Calu3 (cell line): Measurements from ENCODE around the gene KPNA5. TPM values are rescaled to one million over a fixed set of nuclear protein-coding genes. Genes with fewer than 3 reads are reported as not detected.
"Not testable (repeated sequence)": the region's sequence is repeated elsewhere in the genome, so short reads cannot be mapped to it uniquely, and the experiment has no call there.

Source experiments
- BruUV-seq: library from RNA; stranded (reverse); fragments of 400-500 nt; replicated peaks from 2 replicates; lab custom pipeline; 2021; lab: Mats Ljungman, UMichigan
- CTCF ChIA-PET: fragments of 300-600 bp; sonication (Branson Sonifier 250); formaldehyde crosslinking; loops from one replicate; lab custom pipeline; 2022; ENCODE audit warnings: antibody characterized with exemption; lab: Charles Lee
- DNase-seq: peaks from one replicate; pipeline ENCODE4 v3.0.0; 2022
- H3K27ac Mint-ChIP-seq: one replicate; pipeline ENCODE4 v1.8.0; 2022; ENCODE audit warnings: mixed read lengths; ENCODE audit not compliant: unreplicated experiment
- H3K27me3 Mint-ChIP-seq: one replicate; pipeline ENCODE4 v1.8.0; 2022; ENCODE audit warnings: mixed read lengths; ENCODE audit not compliant: unreplicated experiment
- H3K36me3 Mint-ChIP-seq: one replicate; pipeline ENCODE4 v1.8.0; 2022; ENCODE audit warnings: mild to moderate bottlenecking, moderate library complexity, mixed read lengths; ENCODE audit not compliant: insufficient read depth, unreplicated experiment
- H3K4me1 Mint-ChIP-seq: one replicate; pipeline ENCODE4 v1.8.0; 2022; ENCODE audit warnings: mild to moderate bottlenecking, low read depth, mixed read lengths; ENCODE audit not compliant: unreplicated experiment
- H3K4me3 Mint-ChIP-seq: one replicate; pipeline ENCODE4 v1.8.0; 2022; ENCODE audit warnings: mild to moderate bottlenecking, low read depth, moderate library complexity, mixed read lengths; ENCODE audit not compliant: unreplicated experiment
- H3K9me3 Mint-ChIP-seq: one replicate; pipeline ENCODE4 v1.8.0; 2022; ENCODE audit warnings: low read depth, mixed read lengths; ENCODE audit not compliant: unreplicated experiment
- intact Hi-C: fragments of 100-400 bp; cut with micrococcal nuclease; formaldehyde crosslinking; loops from one replicate; pipeline ENCODE4 v1.10.0; 2022; ENCODE audit not compliant: unreplicated experiment
- total RNA-seq: library from RNA; stranded (reverse); gene quantifications from 2 replicates; pipeline ENCODE4 v1.2.3, GENCODE V29; 2022
- TF ChIP-seq, protein P1 (sequence below): fragments of 200-600 bp; IDR thresholded peaks from one replicate; pipeline ENCODE4 v1.8.0; 2022; ENCODE audit warnings: antibody characterized with exemption; ENCODE audit not compliant: unreplicated experiment

The KPNA5 gene
- total RNA-seq, 1 experiment from 2014 or later = 9.2 TPM

DNA sequence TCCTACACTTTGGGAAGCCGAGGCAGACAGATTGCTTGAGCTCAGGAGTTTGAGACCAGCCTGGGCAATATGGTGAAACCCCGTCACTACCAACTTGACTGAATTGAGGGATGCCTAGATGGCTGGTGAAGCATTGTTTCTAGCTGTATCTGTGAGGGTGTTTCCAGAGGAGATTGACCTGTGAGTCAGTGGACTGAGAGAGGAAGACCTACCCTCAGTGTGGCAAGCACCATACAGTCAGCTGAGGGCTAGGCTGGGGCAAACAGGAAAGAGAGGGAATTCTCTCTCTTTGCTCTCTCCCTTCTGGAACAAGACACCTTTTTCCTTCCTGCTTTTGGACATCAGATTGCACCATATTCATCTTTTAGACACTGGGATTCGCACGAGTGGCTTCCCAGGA, 8.7 kb upstream of the KPNA5 start:
- H3K4me1 Mint-ChIP-seq = peaks cover 17% of the 10 kb centered on the region
- no peak overlapping the region for H3K4me3 Mint-ChIP-seq
- H3K36me3 Mint-ChIP-seq = peaks cover 17% of the 10 kb centered on the region
- CTCF ChIA-PET = no interaction called here
- no TSS peak for BruUV-seq
- no peak overlapping the region for H3K27ac Mint-ChIP-seq
- H3K27me3 Mint-ChIP-seq = no peaks in the 10 kb centered on the region
- DNase-seq = no peak
- intact Hi-C loops = no loop called here
- TF ChIP-seq, protein P1, sequence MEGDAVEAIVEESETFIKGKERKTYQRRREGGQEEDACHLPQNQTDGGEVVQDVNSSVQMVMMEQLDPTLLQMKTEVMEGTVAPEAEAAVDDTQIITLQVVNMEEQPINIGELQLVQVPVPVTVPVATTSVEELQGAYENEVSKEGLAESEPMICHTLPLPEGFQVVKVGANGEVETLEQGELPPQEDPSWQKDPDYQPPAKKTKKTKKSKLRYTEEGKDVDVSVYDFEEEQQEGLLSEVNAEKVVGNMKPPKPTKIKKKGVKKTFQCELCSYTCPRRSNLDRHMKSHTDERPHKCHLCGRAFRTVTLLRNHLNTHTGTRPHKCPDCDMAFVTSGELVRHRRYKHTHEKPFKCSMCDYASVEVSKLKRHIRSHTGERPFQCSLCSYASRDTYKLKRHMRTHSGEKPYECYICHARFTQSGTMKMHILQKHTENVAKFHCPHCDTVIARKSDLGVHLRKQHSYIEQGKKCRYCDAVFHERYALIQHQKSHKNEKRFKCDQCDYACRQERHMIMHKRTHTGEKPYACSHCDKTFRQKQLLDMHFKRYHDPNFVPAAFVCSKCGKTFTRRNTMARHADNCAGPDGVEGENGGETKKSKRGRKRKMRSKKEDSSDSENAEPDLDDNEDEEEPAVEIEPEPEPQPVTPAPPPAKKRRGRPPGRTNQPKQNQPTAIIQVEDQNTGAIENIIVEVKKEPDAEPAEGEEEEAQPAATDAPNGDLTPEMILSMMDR = no peak
- no peaks in the 10 kb centered on the region for H3K9me3 Mint-ChIP-seq

DNA sequence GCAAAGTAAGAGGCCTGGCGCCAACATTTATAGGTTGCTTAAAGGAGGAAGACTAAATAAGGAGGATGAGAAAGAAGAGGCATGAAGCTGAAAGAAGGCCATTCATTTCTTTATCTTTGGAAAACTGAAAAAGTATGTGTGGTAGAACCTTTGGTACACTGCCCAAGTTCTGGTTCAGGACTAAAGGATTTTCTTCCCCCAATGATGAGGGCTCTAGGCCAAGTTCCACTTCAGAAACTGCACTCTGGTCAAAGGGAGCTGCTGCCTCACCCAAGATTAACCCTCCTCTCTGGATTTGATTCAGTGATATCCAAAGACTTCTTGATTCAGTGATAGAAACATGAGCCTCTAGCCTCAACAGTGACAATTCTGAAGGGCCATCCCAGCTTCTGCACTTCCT, 5.0 kb upstream of the KPNA5 start:
- peaks cover 18% of the 10 kb centered on the region for H3K4me1 Mint-ChIP-seq
- no peak overlapping the region for H3K27ac Mint-ChIP-seq
- H3K27me3 Mint-ChIP-seq = no peaks in the 10 kb centered on the region
- no TSS peak for BruUV-seq
- H3K36me3 Mint-ChIP-seq = peaks cover 10% of the 10 kb centered on the region
- CTCF ChIA-PET = no interaction called here
- TF ChIP-seq, protein P1 = no peak
- intact Hi-C loops = no loop called here
- no peaks in the 10 kb centered on the region for H3K9me3 Mint-ChIP-seq
- DNase-seq = no peak
- no peak overlapping the region for H3K4me3 Mint-ChIP-seq

- DNase-seq = peak; percentile 8
- intact Hi-C loops = no loop called here
- BruUV-seq = no TSS peak
- Mint-ChIP-seq H3K36me3 (peaks cover 25% of the 10 kb centered on the region), H3K4me3 (peak overlapping the region; percentile 90), H3K9me3 (no peaks in the 10 kb centered on the region), H3K4me1 (peaks cover 9% of the 10 kb centered on the region), H3K27ac (peak overlapping the region; percentile 74), H3K27me3 (no peaks in the 10 kb centered on the region)
- CTCF ChIA-PET = no interaction called here
- TF ChIP-seq, protein P1 = no peak
Measured at GRCh38 chr6:116682334-116682712, 1.3 kb downstream of the KPNA5 start.

DNA sequence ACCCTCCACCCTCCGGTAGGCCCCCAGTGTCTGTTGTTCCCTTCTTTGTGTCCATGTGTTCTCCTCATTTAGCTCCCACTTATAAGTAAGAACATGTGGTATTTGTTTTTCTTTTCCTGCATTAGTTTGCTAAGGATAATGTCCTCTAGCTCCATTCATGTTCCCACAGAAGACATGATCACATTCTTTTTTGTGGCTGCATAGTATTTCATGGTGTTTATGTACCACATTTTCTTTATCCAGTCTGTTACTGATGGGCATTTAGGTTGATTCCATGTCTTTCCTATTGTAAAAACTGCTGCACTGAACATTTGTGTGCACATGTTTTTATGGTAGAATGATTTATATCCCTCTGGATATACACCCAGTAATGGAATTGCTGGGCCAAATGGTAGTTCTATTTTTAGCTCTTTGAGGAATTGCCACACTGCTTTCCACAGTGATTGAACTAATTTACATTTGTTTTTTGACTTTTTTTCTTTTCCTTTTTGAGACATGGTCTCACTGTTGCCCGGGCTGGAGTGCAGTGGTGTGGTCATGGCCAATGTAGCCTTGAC, 4.5 kb downstream of the KPNA5 start:
- Mint-ChIP-seq H3K4me1 (no peaks in the 10 kb centered on the region), H3K4me3 (no peak overlapping the region), H3K27me3 (no peaks in the 10 kb centered on the region), H3K36me3 (peaks cover 20% of the 10 kb centered on the region), H3K27ac (no peak overlapping the region), H3K9me3 (no peaks in the 10 kb centered on the region)
- intact Hi-C loops = no loop called here
- CTCF ChIA-PET = no interaction called here
- DNase-seq = no peak
- TF ChIP-seq, protein P1 = no peak
- no TSS peak for BruUV-seq

- H3K4me1 Mint-ChIP-seq, BruUV-seq, H3K36me3 Mint-ChIP-seq, H3K9me3 Mint-ChIP-seq, DNase-seq, CTCF ChIA-PET, H3K27me3 Mint-ChIP-seq, intact Hi-C loops, H3K4me3 Mint-ChIP-seq, H3K27ac Mint-ChIP-seq: not testable (repeated sequence)
Measured at GRCh38 chr6:116686475-116687101, 5.6 kb downstream of the KPNA5 start.
